Uterus (tissue), 4 donors: ENCODE results near the gene ADAMTS2. TPM values are rescaled to one million over a fixed set of nuclear protein-coding genes. Genes with fewer than 3 reads are reported as not detected.

Experiments
- DNase-seq, 2 donors: peaks; one replicate each; pipeline ENCODE4 v3.0.0-alpha.2; 2019 to 2020
- H3K27ac ChIP-seq, 2 donors: fragments of 200-600 bp; sonication (generic); 1 replicate in 1 of 2; 2 replicates in 1 of 2; pipeline ENCODE4 v1.5.1; 2016 to 2018
- H3K27me3 ChIP-seq, 2 donors: fragments of 200-600 bp; sonication (generic); one replicate each; pipeline ENCODE4 v1.5.1; 2018 to 2019; ENCODE audit warnings: control low read depth in 1 of 2
- H3K36me3 ChIP-seq, 2 donors: fragments of 200-600 bp; sonication (generic); one replicate each; pipeline ENCODE4 v1.5.1; 2019; ENCODE audit warnings: control low read depth in 1 of 2
- H3K4me1 ChIP-seq, 2 donors: fragments of 200-600 bp; sonication (generic); one replicate each; pipeline ENCODE4 v1.5.1; 2018 to 2019; ENCODE audit warnings: control low read depth in 1 of 2
- H3K4me3 ChIP-seq, 2 donors: fragments of 200-600 bp; sonication (generic); 1 replicate in 1 of 2; 2 replicates in 1 of 2; pipeline ENCODE4 v1.5.1; 2018 to 2019; ENCODE audit warnings: mild to moderate bottlenecking in 1 of 2
- H3K9me3 ChIP-seq, 2 donors: fragments of 200-600 bp; sonication (generic); one replicate each; pipeline ENCODE4 v1.5.1; 2019; ENCODE audit warnings: control low read depth in 1 of 2
- CTCF ChIP-seq, 4 experiments: fragments of 200-600 bp in 2 of 4; fragments of 450-650 bp in 2 of 4; sonication (generic) in 2 of 4; IDR thresholded peaks; one replicate each; pipeline ENCODE4 v1.5.1; 2016 to 2019; ENCODE audit warnings: antibody characterized with exemption in 4 of 4, mild to moderate bottlenecking in 2 of 4, moderate library complexity in 1 of 4
- POLR2A ChIP-seq, 2 donors: fragments of 450-650 bp; IDR thresholded peaks; one replicate each; pipeline ENCODE4 v1.6.1; 2016; ENCODE audit warnings: antibody characterized with exemption in 2 of 2, mild to moderate bottlenecking in 1 of 2, moderate library complexity in 1 of 2
- intact Hi-C: fragments of 100-400 bp; cut with DNase I; formaldehyde crosslinking; loops from one replicate; pipeline ENCODE4 v1.15.1; 2023; ENCODE audit warnings: low total_unique reads
- total RNA-seq, 4 donors: library from RNA; depleted of rRNA in 3 of 4; stranded (reverse); fragments of >200 nt in 3 of 4; gene quantifications; one replicate each; pipeline versions ENCODE4 v1.1.0 to v1.2.4, GENCODE V29; 2014 to 2023
- donor health status: DM: yes; HTN: yes; CAD: no.

Gene ADAMTS2
- total RNA-seq, 4 donors from 2014 or later, result 4.1 to 97.1 (median 40.3) TPM

- intact Hi-C loops, result no loop called here
- DNase-seq, result no peak
Measured at GRCh38 chr5:179331591-179332375, 13.5 kb downstream of the ADAMTS2 start.

GRCh38 chr5:179330186-179330900, 14.9 kb downstream of the ADAMTS2 start:
- TF ChIP-seq CTCF (IDR thresholded peaks at IDR 0.05) (no peak), POLR2A (IDR thresholded peaks at IDR 0.05) (no peak)
- DNase-seq, result no peak
- intact Hi-C loops, result no loop called here

More at GRCh38 chr5:179331591-179332375, 13.5 kb downstream of the ADAMTS2 start:
- Histone ChIP-seq H3K27ac (peak overlapping the region; percentile 37 to 40), H3K27me3 (no peaks in the 10 kb centered on the region), H3K36me3 (no peaks in the 10 kb centered on the region), H3K9me3 (no peaks in the 10 kb centered on the region), H3K4me3 (no peak overlapping the region), H3K4me1 (peaks cover 0 to 3% of the 10 kb centered on the region in 2 donors)
- TF ChIP-seq POLR2A (IDR thresholded peaks at IDR 0.05), result no peak
- TF ChIP-seq CTCF (IDR thresholded peaks at IDR 0.05), result no peak

GRCh38 chr5:179328291-179328690, 17.0 kb downstream of the ADAMTS2 start:
- no peaks in the 10 kb centered on the region for H3K4me1 ChIP-seq
- peak overlapping the region in 1 of 2 donors; percentile 18 for H3K27ac ChIP-seq
- TF ChIP-seq POLR2A (IDR thresholded peaks at IDR 0.05), result no peak
- no peak for TF ChIP-seq CTCF (IDR thresholded peaks at IDR 0.05)
- DNase-seq, result no peak
- no peaks in the 10 kb centered on the region for H3K27me3 ChIP-seq
- intact Hi-C loops, result no loop called here
- no peak overlapping the region for H3K4me3 ChIP-seq
- no peaks in the 10 kb centered on the region for H3K36me3 ChIP-seq
- H3K9me3 ChIP-seq, result no peaks in the 10 kb centered on the region

More at GRCh38 chr5:179330186-179330900, 14.9 kb downstream of the ADAMTS2 start:
- Histone ChIP-seq H3K4me1 (no peaks in the 10 kb centered on the region), H3K9me3 (no peaks in the 10 kb centered on the region), H3K4me3 (no peak overlapping the region), H3K27me3 (no peaks in the 10 kb centered on the region), H3K27ac (peak overlapping the region in 1 of 2 donors; percentile 39), H3K36me3 (no peaks in the 10 kb centered on the region)

- DNase-seq, result no peak
- Histone ChIP-seq H3K9me3 (no peaks in the 10 kb centered on the region), H3K27ac (peak overlapping the region; percentile 82 to 87), H3K4me1 (no peaks in the 10 kb centered on the region), H3K36me3 (no peaks in the 10 kb centered on the region), H3K27me3 (no peaks in the 10 kb centered on the region), H3K4me3 (no peak overlapping the region)
- TF ChIP-seq POLR2A (IDR thresholded peaks at IDR 0.05), result no peak
- TF ChIP-seq CTCF (IDR thresholded peaks at IDR 0.05), result no peak
- intact Hi-C loops, result no loop called here
Measured at GRCh38 chr5:179327021-179327735, 18.1 kb downstream of the ADAMTS2 start.
